GM19193 (cell line): Measurements from ENCODE around the gene TRIL.

Experiments
- POLR2A ChIP-seq: IDR thresholded peaks from 4 replicates; pipeline ENCODE4 v1.6.1; 2011; ENCODE audit not compliant: insufficient read depth, insufficient read length; ENCODE audit errors: extremely low read depth

TRIL gene

DNA sequence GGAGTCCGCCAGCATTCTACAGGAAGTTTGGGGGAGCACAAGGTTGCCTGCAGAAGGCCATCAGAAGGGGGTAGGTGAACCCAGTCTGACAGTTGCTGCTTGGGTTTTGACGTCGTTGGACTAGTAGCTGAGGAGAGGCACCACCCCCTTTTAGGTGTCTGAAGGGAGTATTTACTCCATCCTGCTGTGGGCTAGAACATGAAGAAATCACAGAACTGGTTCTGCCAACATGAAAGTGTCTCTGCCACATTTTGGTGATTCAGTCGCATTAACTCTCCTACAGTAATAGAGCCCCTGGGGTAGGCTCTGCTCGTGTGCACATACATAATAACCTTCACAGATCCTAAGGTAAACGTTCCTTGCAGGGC lies 834 bp upstream of the TRIL start:
- TF ChIP-seq POLR2A: no peak

DNA sequence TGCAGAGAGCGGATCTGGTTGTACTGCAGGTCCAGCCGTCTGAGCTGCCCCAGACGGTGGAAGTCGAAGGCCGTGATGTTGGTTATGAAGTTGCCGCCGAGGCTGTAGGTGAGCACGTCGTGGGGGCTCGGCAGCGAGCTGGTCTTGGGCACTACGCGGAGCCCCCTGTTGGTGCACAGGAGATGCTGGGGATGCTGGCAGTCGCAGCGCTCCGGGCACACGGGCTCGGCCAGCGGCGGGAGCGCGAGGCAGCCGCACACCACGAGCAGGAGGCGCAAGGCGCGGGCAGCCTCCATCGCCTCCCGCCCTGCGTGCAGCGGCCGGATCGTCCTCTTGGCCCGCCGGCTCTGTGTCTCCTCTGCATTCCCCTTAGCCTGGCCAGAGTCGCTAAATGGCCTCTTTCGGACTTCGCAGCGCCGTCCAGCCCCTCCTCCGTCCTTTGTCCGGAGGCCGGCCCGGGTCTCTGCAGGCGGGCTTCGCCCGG lies 337 bp downstream of the TRIL start:
- TF ChIP-seq POLR2A: no peak

DNA sequence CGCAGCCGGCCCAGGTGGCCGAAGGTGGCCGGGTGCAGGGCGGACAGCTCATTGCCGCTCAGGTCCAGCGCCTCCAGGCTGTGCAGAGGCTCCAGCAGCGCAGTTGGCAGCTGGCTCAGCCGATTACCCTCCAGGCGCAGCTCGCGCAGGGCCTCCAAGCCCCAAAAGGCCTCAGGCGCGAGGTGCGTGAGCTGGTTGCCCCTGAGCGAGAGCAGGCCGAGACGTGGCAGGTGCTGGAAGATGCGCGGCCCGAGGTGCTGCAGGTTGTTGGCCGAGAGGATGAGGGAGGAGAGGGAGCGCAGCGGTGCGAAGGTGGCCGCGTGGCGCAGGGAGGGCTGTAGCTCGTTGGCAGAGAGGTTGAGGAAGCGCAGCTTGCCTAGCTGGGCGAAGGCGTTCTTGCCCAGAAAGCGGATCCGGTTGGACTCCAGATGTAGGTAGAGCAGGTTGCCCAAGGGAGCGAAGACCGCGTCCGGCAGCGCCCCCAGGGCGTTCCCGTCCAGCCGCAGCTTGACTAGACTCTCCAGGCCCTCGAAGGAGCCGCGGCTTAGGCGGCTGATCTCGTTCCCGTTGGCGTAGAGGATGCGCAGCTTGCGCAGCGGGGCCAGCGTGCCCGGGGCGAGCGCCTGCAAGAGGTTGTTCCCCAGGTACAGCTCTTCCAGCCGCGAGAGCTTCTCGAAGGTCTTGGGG lies 923 bp downstream of the TRIL start:
- TF ChIP-seq POLR2A: no peak

DNA sequence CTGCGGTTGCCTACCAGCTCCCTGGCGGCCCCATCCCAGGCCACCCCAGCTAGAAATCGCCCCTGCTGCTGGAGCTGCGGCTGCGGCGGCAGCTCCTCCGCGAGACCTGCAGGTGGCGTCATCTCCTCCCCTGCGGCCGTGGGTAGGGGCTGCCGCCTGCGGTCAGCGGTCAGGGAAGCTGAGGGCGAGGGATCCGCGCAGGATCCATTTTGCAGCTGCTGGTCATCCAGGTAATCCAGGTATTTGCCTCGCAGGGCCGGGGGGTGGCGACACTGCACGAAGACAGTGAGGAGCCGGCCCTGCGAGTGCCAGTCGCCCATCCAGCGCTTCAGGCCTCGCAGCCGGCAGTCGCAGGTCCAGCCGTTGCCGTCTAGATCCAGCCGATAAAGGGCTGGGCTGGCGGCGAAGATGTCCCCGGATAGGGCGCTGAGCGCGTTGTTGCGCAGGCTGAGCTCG lies 1.5 kb downstream of the TRIL start:
- TF ChIP-seq POLR2A: no peak

DNA sequence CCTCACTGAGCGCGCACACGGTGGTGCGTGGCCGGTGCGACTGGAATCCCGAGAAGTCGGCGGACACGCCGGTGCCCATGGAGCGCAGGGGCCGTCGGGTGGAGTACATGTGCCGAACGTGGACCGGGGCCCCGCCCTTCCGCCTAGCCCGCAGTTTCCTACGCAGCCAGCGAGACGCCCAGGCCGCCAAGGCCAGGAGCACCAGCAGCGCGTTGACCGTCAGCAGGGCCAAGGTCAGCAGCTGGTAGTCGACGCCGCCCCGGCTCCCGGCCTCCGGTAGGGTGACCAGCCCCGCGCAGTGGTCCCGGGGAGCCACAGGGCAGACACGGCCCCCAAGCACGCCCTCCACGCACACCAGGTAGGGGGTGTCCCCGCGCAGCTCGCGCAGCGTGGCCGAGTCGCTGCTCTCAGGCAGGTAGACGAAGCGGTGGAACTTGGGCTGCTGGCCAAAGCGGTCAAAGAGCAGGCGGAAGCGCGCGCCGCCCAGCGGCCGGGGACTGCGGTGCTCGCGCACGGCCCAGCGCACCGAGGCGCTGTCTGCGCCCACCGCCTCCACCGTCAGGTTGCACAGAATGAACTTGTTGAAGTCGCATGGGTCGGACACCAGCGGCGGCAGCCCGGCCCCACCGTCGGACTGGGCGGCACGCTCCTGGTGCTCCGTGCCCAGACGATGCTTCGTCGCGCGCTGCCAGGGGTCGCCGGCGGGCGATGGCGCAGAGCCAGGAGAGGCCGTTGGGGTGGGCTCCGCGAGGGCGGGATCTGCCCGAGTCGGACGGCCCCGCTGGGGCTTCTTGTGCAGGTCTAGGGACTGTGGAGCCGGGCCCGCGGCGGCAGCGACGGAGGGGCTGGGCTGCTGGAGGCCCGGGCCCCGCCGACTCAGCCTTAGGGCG lies 2.2 kb downstream of the TRIL start:
- no peak for TF ChIP-seq POLR2A

DNA sequence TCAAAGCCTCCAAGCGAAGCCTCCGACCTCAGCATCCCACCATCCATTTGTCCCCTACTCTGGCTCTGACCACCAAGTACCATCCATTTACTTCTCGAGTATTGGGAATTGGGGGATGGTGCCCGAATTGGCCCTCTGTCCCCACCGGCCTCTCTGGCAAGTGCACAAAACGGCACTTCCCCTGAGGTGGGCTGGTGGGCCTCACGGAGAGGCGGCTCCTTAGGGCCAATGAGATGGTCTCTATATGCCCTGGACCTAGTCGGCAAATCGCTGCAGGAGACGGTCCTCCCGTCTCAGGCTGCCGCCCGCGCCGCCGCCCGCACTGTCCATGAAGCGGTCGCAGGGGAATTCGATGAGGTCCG lies 2.8 kb downstream of the TRIL start:
- TF ChIP-seq POLR2A: no peak

DNA sequence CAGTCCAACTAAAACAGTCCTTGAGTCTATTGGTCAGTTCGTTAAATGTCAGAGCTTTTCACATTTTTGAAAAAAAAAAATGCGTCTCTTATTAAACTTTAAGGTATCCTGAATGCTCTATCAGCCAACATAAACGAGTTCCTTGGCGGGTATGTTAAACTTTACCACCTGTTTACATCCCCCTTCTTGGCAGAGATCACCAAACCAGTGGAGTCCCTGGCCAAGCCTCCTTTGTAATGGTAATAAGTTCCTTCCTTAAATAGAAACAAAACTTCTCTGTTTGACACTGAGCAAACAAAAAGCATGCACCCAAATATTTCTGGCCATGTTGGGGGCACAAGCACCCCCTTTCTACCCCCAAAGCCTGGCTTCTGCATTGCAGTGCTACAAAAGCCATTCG lies 3.2 kb downstream of the TRIL start:
- no peak for TF ChIP-seq POLR2A

DNA sequence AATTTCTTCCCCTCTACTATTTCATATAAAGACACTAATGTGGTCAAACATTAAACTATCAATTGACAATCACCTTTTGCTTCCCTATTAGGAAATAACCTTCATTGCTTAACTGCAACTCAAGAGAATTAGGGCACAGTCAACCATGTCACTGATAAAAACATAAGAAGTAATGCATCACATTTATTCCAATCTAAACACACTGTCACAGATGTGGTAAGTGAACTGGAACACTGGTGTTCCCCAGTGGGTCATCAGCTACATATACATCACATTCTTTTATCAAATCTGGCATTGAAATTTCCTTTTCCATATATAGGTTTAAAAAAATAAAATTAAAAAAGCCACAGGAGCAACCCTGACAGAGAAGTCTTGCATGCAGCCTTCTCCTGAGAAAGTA lies 3.7 kb downstream of the TRIL start:
- TF ChIP-seq POLR2A: no peak

DNA sequence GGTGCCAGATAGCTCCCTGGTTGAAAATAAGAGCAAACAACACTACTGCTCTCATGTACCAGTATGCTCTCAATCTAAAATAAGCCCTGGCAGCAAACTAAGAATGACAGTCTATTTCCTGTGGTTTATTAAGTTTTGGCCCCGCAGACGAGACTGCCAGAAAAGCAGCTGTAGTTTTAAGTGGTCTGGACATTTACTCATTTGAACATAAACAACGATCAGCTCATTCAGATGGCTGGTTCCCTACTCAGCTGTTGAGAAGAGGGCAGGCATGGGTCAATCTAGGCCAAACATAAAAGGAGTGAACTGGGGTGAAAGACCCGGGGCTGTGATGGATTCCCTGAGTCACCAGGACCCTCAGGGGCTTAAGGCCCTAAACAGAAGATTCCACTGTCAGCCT lies 4.5 kb downstream of the TRIL start:
- no peak for TF ChIP-seq POLR2A

DNA sequence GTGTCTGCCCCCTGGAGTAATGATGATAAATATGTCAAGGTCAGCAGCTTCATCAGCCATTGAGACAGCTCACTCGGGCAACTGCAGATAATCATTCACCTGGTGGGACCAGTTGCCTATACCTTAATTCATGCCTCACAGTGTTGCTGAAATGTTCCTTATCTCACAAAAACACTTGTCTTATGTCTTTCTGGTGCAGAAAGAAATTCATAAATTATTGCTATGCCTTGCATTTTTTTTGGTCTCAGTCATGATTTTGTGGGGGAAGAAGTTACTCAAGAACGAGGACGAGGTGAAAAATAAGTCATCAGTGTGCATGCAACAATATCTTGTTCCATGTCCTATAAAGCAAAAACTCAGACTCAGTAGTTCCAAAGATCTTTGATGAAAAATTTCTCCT lies 16.0 kb downstream of the TRIL start:
- no peak for TF ChIP-seq POLR2A

DNA sequence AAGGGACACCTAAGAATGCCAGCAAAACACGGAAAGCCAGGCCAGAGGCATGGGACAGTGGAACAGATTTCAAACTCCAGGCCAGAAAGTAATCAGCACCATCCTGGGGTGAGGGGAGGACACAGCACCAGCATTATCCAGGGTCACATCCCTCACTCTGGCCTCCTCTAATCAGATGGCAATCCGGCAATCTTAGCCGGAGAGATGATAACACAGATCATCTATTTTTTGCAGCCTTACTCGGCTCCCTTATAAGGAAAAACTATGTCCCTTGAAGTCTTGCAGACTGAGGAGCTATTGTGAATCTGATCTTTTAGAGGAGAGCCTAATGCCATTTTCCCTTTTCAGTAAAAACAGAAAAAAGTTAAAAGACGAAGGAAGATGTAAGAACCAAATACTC lies 16.5 kb downstream of the TRIL start:
- TF ChIP-seq POLR2A: no peak

DNA sequence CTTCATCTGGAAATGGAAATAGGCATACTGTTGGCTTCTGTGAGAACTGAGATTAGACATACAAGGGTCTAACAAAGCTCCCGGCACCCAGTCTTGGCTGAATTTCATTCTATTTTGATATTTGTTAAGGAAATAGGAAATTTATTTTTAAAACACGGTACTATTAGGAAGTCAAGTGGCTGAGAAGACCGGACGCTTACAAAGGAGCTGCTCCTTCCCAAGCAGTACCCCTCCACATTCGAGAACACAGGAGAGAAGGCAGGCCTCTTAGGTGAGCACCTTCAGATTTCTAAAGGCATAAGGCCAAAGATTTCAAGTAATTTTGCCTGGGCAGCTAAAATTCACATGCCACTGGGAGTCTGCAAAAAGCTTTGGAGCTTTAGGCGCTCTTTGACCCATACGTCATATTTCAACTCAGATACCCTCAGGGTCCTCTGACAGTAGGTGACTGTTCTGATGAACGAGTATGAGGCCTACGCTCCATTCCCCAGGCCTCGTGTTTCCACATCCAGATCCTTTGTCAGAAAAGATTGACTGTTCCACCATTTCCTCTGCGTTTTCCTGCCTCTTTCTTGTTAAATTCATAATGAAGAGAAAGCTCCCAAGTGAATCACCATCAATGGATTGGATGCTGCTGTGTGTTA lies 17.3 kb downstream of the TRIL start:
- TF ChIP-seq POLR2A: no peak

DNA sequence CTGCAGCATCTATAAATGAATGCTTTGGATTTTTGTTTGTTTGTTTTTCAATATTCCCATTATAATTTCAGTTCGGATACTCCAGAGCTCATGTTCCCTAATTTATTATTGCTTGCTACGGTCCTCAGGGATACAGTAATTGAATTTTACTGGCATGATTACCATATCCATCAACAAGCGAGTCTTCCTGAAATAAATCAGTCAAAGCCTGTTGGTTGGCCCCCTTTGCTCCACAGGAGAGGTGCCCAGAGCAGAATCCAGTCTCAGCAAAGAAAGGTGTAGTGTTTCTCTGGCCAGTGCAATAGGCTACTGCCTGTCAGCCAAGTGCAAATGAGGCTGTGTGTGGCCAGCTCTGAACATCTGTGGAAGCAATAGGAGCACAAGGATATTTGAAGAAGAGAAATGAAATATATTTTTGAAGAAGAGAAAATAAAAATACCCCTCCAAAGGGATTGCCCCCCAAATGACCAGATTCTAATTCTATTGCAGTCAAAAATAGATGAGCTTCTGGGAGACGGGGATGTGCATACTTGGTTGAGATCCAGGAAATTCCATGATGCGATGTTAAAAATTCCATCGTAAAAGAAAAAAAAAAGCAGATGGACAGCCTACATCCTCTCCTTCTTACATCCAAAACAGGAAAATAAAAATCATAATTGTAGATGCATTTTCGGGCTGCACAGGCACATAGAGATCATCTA lies 18.1 kb downstream of the TRIL start:
- TF ChIP-seq POLR2A: no peak

DNA sequence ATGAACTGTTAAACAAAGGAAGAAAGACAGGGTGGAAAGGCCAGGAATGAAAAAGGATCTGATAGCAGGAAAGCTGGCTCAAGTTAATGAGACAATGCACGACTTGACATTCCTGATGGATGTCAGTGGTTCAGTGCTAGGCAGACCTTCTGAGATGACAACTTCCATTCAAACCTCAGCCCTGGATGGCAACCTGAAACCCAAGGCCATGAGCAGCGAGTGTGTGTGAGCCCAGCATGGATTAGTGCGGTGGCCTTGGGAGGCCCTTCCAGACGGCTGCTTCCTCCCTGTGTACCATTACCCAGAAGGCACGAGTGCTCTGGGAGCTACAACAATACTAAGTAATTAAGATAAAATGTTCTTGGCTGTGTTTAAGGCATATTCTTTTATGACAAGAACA lies 18.8 kb downstream of the TRIL start:
- TF ChIP-seq POLR2A: no peak

DNA sequence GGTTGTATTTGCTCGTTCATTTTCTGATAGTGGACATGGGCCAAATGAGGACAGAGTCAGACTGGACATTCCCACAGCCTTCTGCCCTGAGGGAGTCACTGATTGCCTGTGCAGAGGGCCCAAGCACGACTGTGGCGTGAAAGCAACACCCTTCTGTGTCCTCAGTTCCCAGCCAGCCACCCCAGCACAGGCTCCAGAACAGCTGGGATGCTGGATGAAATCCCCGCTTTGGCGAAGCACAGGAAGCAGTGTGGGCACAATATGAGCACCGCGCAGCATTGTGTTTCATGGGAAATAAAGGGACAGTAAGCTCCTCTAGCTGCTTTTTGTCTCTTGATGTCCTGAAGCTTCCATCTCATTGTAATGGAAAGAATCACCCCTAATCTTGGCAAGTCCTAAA lies 20.5 kb downstream of the TRIL start:
- no peak for TF ChIP-seq POLR2A

DNA sequence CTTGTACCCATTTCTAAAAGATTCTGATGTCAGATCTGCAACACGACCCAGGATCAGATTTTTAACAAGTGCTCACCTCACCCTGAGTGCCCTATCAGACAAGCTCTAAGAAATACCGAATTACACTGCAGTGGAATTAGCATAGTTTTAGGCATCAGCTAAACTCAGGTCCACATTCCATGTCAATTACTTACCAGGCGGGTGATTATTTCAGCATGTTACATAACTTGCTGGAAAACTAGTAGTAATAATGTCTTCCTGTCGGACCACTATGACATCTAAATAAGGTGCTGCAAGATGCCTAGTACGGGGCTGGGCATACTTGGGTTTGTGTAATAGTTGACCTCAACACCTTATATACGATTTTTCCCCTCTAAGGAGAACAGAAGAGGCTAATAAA lies 21.0 kb downstream of the TRIL start:
- TF ChIP-seq POLR2A: no peak

DNA sequence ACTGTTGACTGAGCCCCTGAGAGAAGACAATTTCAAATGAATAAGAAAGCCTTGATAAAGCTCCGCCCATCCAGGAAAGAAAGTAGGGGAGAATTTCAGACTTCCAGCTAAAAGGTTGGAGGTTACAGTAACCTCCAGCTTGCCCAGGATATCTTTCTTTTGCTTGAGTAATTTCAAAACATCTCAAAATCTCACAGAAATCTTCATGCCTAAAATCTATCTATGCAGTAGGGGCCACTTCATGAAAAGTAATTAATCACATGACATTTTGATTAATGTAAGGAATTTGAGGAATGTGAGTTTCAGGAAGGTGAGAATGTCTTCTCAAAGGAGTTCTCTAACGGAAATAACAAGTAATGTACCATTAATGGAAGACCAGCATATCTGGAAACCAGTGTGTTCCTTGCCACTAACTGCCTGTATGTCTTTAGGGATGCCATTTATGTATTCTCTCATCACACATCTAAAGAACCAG lies 24.2 kb downstream of the TRIL start:
- TF ChIP-seq POLR2A: no peak
